SK-N-SH treated with all-trans-retinoic acid at 6 μM for 48 hours (cell line): ENCODE measurements around the gene COL15A1.
"Not testable (repeated sequence)": the region's sequence is repeated elsewhere in the genome, so short reads cannot be mapped to it uniquely, and the experiment has no call there.

Source experiments
- ATAC-seq: fragments of 200-7000 bp; cut with Tn5 transposase; 3 replicates; pipeline ENCODE4 v1.9.1; 2020; ENCODE audit warnings: mild to moderate bottlenecking, moderate library complexity
- ARNTL ChIP-seq: fragments of 450-650 bp; formaldehyde crosslinking; IDR thresholded peaks from 2 replicates; pipeline ENCODE4 v1.5.0; 2020; ENCODE audit warnings: low read depth, mild to moderate bottlenecking, moderate library complexity, borderline replicate concordance
- BACH2 ChIP-seq: fragments of 250-450 bp; sonication (Bioruptor Pico); IDR thresholded peaks from 2 replicates; pipeline ENCODE4 v1.9.0; 2021; ENCODE audit warnings: mild to moderate bottlenecking, borderline replicate concordance
- CSDC2 ChIP-seq: fragments of 250-450 bp; sonication (Bioruptor Pico); IDR thresholded peaks from 2 replicates; pipeline ENCODE4 v1.5.0; 2020; ENCODE audit warnings: mild to moderate bottlenecking, moderate library complexity
- CSRNP3 ChIP-seq: fragments of 250-450 bp; sonication (Bioruptor Pico); IDR thresholded peaks from 2 replicates; pipeline ENCODE4 v1.5.1; 2021; ENCODE audit warnings: mild to moderate bottlenecking, moderate library complexity
- ESRRG ChIP-seq: fragments of 250-450 bp; sonication (Bioruptor Pico); IDR thresholded peaks from 2 replicates; pipeline ENCODE4 v1.6.1; 2021; ENCODE audit warnings: mild to moderate bottlenecking
- GLIS3 ChIP-seq: fragments of 250-450 bp; sonication (Bioruptor Pico); IDR thresholded peaks from 2 replicates; pipeline ENCODE4 v1.5.0; 2020; ENCODE audit warnings: mild to moderate bottlenecking, moderate library complexity
- ISL1 ChIP-seq: fragments of 250-450 bp; sonication (Bioruptor Pico); IDR thresholded peaks from 2 replicates; pipeline ENCODE4 v2.1.2; 2022; ENCODE audit warnings: mild to moderate bottlenecking, moderate library complexity
- OSR1 ChIP-seq: fragments of 250-450 bp; sonication (Bioruptor Pico); IDR thresholded peaks from 2 replicates; pipeline ENCODE4 v1.8.0; 2022; ENCODE audit warnings: moderate library complexity, mild to moderate bottlenecking, inconsistent platforms
- PPARA ChIP-seq: fragments of 250-450 bp; sonication (Bioruptor Pico); IDR thresholded peaks from 2 replicates; pipeline ENCODE4 v1.5.0; 2020; ENCODE audit warnings: mild to moderate bottlenecking, borderline replicate concordance
- SNAI2 ChIP-seq: fragments of 250-450 bp; sonication (Bioruptor Pico); IDR thresholded peaks from 2 replicates; pipeline ENCODE4 v1.5.0; 2020; ENCODE audit warnings: mild to moderate bottlenecking, moderate library complexity
- TCF4 ChIP-seq: fragments of 250-450 bp; sonication (Bioruptor Pico); IDR thresholded peaks from 2 replicates; pipeline ENCODE4 v1.8.0; 2021; ENCODE audit warnings: mild to moderate bottlenecking, moderate library complexity, borderline replicate concordance
- TOX ChIP-seq: fragments of 250-450 bp; sonication (Bioruptor Pico); IDR thresholded peaks from 2 replicates; pipeline ENCODE4 v1.8.0; 2021; ENCODE audit warnings: mild to moderate bottlenecking, moderate library complexity, borderline replicate concordance
- ZC3H10 ChIP-seq: fragments of 250-450 bp; sonication (Bioruptor Pico); IDR thresholded peaks from 2 replicates; pipeline ENCODE4 v1.5.1; 2021; ENCODE audit warnings: mild to moderate bottlenecking, moderate library complexity
- ZFP3 ChIP-seq: fragments of 250-450 bp; sonication (Bioruptor Pico); IDR thresholded peaks from 2 replicates; pipeline ENCODE4 v1.5.0; 2020; ENCODE audit warnings: mild to moderate bottlenecking, moderate library complexity
- ZFP30 ChIP-seq: fragments of 450-650 bp; formaldehyde crosslinking; IDR thresholded peaks from 2 replicates; pipeline ENCODE4 v1.5.0; 2022; ENCODE audit warnings: mild to moderate bottlenecking, moderate library complexity
- ZNF565 ChIP-seq: fragments of 450-650 bp; formaldehyde crosslinking; conservative IDR thresholded peaks from 2 replicates; pipeline ENCODE4 v1.5.0; 2020; ENCODE audit warnings: low read depth, mild to moderate bottlenecking, moderate library complexity
- ZNF70 ChIP-seq: fragments of 450-650 bp; formaldehyde crosslinking; IDR thresholded peaks from 2 replicates; pipeline ENCODE4 v1.5.0; 2020; ENCODE audit warnings: mild to moderate bottlenecking, moderate library complexity
- ZNF8 ChIP-seq: fragments of 450-650 bp; formaldehyde crosslinking; IDR thresholded peaks from 2 replicates; pipeline ENCODE4 v1.5.0; 2020; ENCODE audit warnings: mild to moderate bottlenecking, moderate library complexity
- TF ChIP-seq, protein P1 (sequence below): fragments of 250-450 bp; sonication (Bioruptor Pico); IDR thresholded peaks from 2 replicates; pipeline ENCODE4 v1.8.0; 2021; ENCODE audit warnings: low read depth, mild to moderate bottlenecking, moderate library complexity, borderline replicate concordance
- TF ChIP-seq, protein P2 (sequence below): fragments of 250-450 bp; sonication (Bioruptor Pico); IDR thresholded peaks from 2 replicates; pipeline ENCODE4 v1.8.0; 2020; ENCODE audit warnings: mild to moderate bottlenecking, moderate library complexity, borderline replicate concordance
- TF ChIP-seq, protein P3 (sequence below): fragments of 250-450 bp; sonication (Bioruptor Pico); IDR thresholded peaks from 2 replicates; pipeline ENCODE4 v1.5.0; 2020; ENCODE audit warnings: mild to moderate bottlenecking, moderate library complexity

COL15A1 gene

DNA sequence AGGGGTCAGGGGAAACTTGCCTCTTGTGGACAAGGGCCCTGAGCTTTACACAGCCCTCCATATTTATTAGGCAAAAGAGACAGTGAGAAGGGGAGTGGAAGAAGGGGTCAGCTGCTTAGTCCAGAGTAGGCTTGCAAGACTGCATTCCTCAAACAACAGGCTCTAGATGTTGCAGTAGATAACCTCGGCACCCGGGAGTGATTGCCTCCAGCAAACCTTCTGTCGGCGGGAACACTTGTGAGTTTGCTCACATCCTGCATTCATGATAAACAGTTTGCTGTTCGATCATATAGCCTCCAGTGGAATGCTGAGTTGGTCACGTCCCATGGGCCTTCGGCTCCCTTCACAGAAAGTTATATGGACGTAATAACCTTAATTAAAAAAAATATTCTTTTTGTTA is 66.7 kb downstream of the COL15A1 start:
- ATAC-seq = not testable (repeated sequence)

DNA sequence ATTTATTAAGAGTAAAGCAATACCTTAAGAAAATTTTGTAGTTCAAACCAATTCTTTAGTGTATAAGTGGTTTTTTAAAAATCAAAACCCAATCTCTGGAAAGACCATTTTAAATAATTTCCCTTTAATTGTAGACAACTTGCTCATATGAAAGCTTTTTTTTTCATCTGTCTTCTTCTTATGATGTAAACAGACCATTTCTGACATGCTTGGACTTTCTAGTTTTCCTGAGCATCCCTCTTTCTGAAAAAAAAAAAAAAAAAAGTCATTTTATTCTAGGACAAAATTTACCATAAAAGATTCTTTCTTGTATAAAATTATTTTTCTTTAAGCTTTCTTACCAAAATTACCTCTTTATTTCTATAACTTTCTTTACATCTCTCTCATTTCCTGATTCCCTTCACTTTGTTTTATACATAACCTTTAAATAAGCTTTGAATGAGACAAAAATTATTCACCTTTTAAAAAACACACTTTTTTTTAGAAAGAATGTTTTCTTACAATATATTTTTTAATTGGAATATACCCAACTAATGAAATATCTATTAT is 67.5 kb downstream of the COL15A1 start:
- ATAC-seq = no peak
- TF ChIP-seq ZNF8 (no peak), ZFP30 (CRISPR knock-in tag) (no peak), ZNF70 (CRISPR knock-in tag) (no peak), BACH2 (CRISPR knock-in tag) (no peak), ESRRG (no peak), OSR1 (CRISPR knock-in tag) (no peak), ZFP3 (no peak), ZNF565 (no peak)

GRCh38 chr9:99012957-99013512 is 69.3 kb downstream of the COL15A1 start:
- no peak for ATAC-seq
- TF ChIP-seq OSR1 (CRISPR knock-in tag) = no peak
- TF ChIP-seq TOX (CRISPR knock-in tag) = no peak
- TF ChIP-seq, all 23 proteins: peak for 0

DNA sequence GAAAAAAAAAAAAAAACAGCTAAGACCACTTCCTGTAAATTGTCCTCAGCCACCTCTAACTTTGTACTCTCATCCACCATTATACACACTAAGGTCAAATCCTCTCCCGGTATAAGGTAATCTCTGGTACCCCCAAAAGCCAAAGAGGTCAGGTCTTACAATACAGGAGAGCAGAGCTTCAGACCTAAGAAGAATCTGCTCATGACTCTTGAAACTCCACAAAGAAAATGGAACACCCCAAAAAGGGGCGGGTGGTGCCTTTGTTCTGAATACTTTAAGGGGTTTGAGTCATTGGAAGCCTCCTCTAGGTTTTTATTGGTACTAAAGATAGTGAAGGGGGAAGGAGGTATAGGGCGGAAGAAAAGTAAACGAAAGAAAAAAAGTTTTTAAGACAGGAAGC is 69.8 kb downstream of the COL15A1 start:
- no peak for ATAC-seq

More for the DNA sequence above, 69.8 kb downstream of the COL15A1 start:
- TF ChIP-seq ZFP30 (CRISPR knock-in tag) (no peak), ZC3H10 (CRISPR knock-in tag) (no peak), ZFP3 (no peak), TCF4 (CRISPR knock-in tag) (no peak), BACH2 (CRISPR knock-in tag) (no peak), ZNF8 (no peak), PPARA (CRISPR knock-in tag) (no peak), CSRNP3 (CRISPR knock-in tag) (no peak), ZNF70 (CRISPR knock-in tag) (no peak), ISL1 (no peak), SNAI2 (no peak), CSDC2 (CRISPR knock-in tag) (no peak), ARNTL (CRISPR knock-in tag) (no peak), ESRRG (no peak), GLIS3 (CRISPR knock-in tag) (no peak), TOX (CRISPR knock-in tag) (no peak)
- TF ChIP-seq, protein P1, sequence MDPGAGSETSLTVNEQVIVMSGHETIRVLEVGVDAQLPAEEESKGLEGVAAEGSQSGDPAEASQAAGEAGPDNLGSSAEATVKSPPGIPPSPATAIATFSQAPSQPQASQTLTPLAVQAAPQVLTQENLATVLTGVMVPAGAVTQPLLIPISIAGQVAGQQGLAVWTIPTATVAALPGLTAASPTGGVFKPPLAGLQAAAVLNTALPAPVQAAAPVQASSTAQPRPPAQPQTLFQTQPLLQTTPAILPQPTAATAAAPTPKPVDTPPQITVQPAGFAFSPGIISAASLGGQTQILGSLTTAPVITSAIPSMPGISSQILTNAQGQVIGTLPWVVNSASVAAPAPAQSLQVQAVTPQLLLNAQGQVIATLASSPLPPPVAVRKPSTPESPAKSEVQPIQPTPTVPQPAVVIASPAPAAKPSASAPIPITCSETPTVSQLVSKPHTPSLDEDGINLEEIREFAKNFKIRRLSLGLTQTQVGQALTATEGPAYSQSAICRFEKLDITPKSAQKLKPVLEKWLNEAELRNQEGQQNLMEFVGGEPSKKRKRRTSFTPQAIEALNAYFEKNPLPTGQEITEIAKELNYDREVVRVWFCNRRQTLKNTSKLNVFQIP (CRISPR knock-in tag) = no peak
- TF ChIP-seq, protein P2, sequence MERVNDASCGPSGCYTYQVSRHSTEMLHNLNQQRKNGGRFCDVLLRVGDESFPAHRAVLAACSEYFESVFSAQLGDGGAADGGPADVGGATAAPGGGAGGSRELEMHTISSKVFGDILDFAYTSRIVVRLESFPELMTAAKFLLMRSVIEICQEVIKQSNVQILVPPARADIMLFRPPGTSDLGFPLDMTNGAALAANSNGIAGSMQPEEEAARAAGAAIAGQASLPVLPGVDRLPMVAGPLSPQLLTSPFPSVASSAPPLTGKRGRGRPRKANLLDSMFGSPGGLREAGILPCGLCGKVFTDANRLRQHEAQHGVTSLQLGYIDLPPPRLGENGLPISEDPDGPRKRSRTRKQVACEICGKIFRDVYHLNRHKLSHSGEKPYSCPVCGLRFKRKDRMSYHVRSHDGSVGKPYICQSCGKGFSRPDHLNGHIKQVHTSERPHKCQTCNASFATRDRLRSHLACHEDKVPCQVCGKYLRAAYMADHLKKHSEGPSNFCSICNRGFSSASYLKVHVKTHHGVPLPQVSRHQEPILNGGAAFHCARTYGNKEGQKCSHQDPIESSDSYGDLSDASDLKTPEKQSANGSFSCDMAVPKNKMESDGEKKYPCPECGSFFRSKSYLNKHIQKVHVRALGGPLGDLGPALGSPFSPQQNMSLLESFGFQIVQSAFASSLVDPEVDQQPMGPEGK (CRISPR knock-in tag) = no peak
- TF ChIP-seq, protein P3, sequence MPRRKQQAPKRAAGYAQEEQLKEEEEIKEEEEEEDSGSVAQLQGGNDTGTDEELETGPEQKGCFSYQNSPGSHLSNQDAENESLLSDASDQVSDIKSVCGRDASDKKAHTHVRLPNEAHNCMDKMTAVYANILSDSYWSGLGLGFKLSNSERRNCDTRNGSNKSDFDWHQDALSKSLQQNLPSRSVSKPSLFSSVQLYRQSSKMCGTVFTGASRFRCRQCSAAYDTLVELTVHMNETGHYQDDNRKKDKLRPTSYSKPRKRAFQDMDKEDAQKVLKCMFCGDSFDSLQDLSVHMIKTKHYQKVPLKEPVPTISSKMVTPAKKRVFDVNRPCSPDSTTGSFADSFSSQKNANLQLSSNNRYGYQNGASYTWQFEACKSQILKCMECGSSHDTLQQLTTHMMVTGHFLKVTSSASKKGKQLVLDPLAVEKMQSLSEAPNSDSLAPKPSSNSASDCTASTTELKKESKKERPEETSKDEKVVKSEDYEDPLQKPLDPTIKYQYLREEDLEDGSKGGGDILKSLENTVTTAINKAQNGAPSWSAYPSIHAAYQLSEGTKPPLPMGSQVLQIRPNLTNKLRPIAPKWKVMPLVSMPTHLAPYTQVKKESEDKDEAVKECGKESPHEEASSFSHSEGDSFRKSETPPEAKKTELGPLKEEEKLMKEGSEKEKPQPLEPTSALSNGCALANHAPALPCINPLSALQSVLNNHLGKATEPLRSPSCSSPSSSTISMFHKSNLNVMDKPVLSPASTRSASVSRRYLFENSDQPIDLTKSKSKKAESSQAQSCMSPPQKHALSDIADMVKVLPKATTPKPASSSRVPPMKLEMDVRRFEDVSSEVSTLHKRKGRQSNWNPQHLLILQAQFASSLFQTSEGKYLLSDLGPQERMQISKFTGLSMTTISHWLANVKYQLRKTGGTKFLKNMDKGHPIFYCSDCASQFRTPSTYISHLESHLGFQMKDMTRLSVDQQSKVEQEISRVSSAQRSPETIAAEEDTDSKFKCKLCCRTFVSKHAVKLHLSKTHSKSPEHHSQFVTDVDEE (CRISPR knock-in tag) = no peak
- TF ChIP-seq, all 23 proteins: peak for 0
